Stimulated activated CD8-positive, alpha-beta memory T cell treated with anti-CD3 and anti-CD28 coated beads, Interleukin-4, amount 100 ng/mL, for 1 hour (primary cell): Measurements from ENCODE around the gene PCDH8.

Source experiments
- DNase-seq, 2 donors: peaks; one replicate each; pipeline ENCODE4 v3.0.0-alpha.2; 2020; ENCODE audit warnings: low read depth in 2 of 2, low spot score in 1 of 2

The PCDH8 gene

GRCh38 chr13:52815330-52815729 is 33.1 kb downstream of the PCDH8 start:
- no peak for DNase-seq

GRCh38 chr13:52812941-52813340 is 35.5 kb downstream of the PCDH8 start:
- no peak for DNase-seq

GRCh38 chr13:52811841-52812240 is 36.6 kb downstream of the PCDH8 start:
- DNase-seq = no peak

GRCh38 chr13:52810526-52810925 is 37.9 kb downstream of the PCDH8 start:
- DNase-seq = no peak

GRCh38 chr13:52810011-52810410 is 38.4 kb downstream of the PCDH8 start:
- DNase-seq = no peak

GRCh38 chr13:52809310-52809769 is 39.1 kb downstream of the PCDH8 start:
- no peak for DNase-seq

GRCh38 chr13:52808842-52809219 is 39.6 kb downstream of the PCDH8 start:
- DNase-seq = no peak

- DNase-seq = no peak
These were observed 42.4 kb downstream of the PCDH8 start for GRCh38 chr13:52806029-52806428.

- DNase-seq = no peak
These were observed 44.2 kb downstream of the PCDH8 start for GRCh38 chr13:52804202-52804641.

GRCh38 chr13:52800856-52801255 is 47.6 kb downstream of the PCDH8 start:
- DNase-seq = no peak

- DNase-seq = no peak
These were observed 49.5 kb downstream of the PCDH8 start for GRCh38 chr13:52798770-52799430.

- DNase-seq = no peak
These were observed 51.3 kb downstream of the PCDH8 start for GRCh38 chr13:52797176-52797575.

- no peak for DNase-seq
These were observed 53.9 kb downstream of the PCDH8 start for GRCh38 chr13:52794589-52794988.

- no peak for DNase-seq
These were observed 54.9 kb downstream of the PCDH8 start for GRCh38 chr13:52793515-52794061.
